Lower lobe of right lung (tissue), 2 donors: ENCODE data around the gene GPR160. TPM values are rescaled to one million over a fixed set of nuclear protein-coding genes. Genes with fewer than 3 reads are reported as not detected.

ENCODE experiments used
- ATAC-seq, 2 donors: fragments of 200-7000 bp; cut with Tn5 transposase; one replicate each; pipeline ENCODE4 v1.9.1; 2020 to 2022; ENCODE audit warnings: mild to moderate bottlenecking in 2 of 2, moderate library complexity in 2 of 2
- DNase-seq: peaks from one replicate; pipeline ENCODE4 v3.0.0-alpha.2; 2020
- H3K27ac ChIP-seq: fragments of 200-600 bp; one replicate; pipeline ENCODE4 v1.8.0; 2022
- H3K27me3 ChIP-seq: fragments of 200-600 bp; one replicate; pipeline ENCODE4 v1.8.0; 2022; ENCODE audit warnings: low read depth
- H3K36me3 ChIP-seq: fragments of 200-600 bp; one replicate; pipeline ENCODE4 v1.8.0; 2022; ENCODE audit warnings: mild to moderate bottlenecking
- H3K4me1 ChIP-seq: fragments of 200-600 bp; one replicate; pipeline ENCODE4 v1.8.0; 2022
- H3K4me3 ChIP-seq: fragments of 200-600 bp; one replicate; pipeline ENCODE4 v1.8.0; 2022; ENCODE audit warnings: mild to moderate bottlenecking
- H3K9me3 ChIP-seq: fragments of 200-600 bp; one replicate; pipeline ENCODE4 v1.8.0; 2022
- intact Hi-C: fragments of 100-400 bp; cut with DNase I; formaldehyde crosslinking; loops from one replicate; pipeline ENCODE4 v1.11.0; 2022
- total RNA-seq: library from RNA; stranded (reverse); fragmentation: NEBNext Ultra II Directional; extraction: Animal tissue kit (Norgen Biotek cat#: 25700); gene quantifications from one replicate; pipeline ENCODE4 v1.2.1, GENCODE V29; 2021
- TF ChIP-seq, protein P1 (sequence below): fragments of 200-600 bp; IDR thresholded peaks from one replicate; pipeline ENCODE4 v1.8.0; 2022; ENCODE audit warnings: antibody characterized with exemption, mild to moderate bottlenecking
- donor health status: DM: no; HTN: yes; CAD: no; lungs with severe emphysema.

Gene GPR160
- total RNA-seq, 1 donor from 2014 or later = 24.4 TPM

DNA sequence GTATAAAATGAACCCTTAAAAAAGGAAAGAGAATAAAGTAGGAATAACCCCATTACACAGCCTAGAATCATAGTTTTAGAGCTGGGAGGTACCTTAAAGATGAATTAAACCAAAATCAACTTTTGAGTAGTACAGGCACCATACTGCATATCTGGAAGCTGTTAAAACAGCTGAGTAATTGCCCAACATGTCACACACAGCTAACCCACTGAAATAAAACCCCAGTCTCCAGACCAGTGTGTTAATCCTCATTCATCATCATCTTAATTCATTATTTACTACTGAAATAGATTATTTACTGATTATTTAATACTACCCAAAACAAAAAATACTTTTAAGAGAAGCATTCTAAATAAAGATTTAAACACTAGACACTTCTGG, 52.8 kb downstream of the GPR160 start:
- no peaks in the 10 kb centered on the region for H3K4me1 ChIP-seq
- H3K27me3 ChIP-seq = no peaks in the 10 kb centered on the region
- no peaks in the 10 kb centered on the region for H3K9me3 ChIP-seq
- peaks cover 71% of the 10 kb centered on the region for H3K36me3 ChIP-seq
- H3K4me3 ChIP-seq = no peak overlapping the region
- DNase-seq (no peak), ATAC-seq (peak in 1 of 2 donors; percentile 37)
- H3K27ac ChIP-seq = no peak overlapping the region
- intact Hi-C loops = no loop called here
- TF ChIP-seq, protein P1, sequence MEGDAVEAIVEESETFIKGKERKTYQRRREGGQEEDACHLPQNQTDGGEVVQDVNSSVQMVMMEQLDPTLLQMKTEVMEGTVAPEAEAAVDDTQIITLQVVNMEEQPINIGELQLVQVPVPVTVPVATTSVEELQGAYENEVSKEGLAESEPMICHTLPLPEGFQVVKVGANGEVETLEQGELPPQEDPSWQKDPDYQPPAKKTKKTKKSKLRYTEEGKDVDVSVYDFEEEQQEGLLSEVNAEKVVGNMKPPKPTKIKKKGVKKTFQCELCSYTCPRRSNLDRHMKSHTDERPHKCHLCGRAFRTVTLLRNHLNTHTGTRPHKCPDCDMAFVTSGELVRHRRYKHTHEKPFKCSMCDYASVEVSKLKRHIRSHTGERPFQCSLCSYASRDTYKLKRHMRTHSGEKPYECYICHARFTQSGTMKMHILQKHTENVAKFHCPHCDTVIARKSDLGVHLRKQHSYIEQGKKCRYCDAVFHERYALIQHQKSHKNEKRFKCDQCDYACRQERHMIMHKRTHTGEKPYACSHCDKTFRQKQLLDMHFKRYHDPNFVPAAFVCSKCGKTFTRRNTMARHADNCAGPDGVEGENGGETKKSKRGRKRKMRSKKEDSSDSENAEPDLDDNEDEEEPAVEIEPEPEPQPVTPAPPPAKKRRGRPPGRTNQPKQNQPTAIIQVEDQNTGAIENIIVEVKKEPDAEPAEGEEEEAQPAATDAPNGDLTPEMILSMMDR = no peak

DNA sequence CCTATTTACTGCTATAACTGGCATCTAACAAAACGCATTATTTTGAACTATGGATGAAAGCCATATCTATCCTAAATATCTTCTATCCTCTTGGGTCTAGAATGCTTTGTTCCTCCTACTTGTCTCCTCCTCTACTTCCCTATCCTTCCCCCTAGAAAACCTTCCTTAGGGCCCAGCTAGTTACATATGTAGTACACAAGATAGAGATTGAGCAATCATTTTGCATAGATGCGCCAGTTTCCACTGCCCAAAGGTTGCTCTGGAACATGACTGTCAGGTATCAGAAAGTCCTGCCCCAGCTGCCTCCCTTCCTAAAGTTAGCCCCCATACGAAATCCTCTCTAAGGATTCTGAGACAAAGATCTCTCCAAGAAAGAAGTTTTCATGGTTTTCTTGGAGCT, 55.1 kb downstream of the GPR160 start:
- intact Hi-C loops = no loop called here
- Histone ChIP-seq H3K4me1 (no peaks in the 10 kb centered on the region), H3K4me3 (no peak overlapping the region), H3K9me3 (no peaks in the 10 kb centered on the region), H3K27me3 (no peaks in the 10 kb centered on the region), H3K36me3 (peaks cover 71% of the 10 kb centered on the region), H3K27ac (no peak overlapping the region)
- ATAC-seq = no peak
- TF ChIP-seq, protein P1 = no peak
- no peak for DNase-seq

DNA sequence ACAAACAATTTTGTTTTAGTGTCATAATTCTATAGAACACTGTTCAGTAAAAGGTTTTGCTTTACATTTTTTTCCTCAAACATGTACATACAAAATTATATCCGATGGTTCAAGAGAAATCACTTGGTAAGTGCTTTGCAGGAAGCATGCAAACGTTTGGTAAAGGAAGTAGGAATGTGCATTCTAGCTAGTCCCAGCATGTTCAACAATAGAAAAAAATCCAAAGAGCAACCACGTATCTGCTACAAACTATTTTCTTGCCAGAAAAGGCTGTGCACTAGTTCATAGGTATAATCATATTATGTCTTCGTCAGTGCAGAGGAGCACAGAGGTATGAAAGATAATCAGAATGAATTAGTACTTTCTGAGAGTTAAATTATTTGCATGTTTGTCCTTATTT, 58.0 kb downstream of the GPR160 start:
- no peak for DNase-seq
- Histone ChIP-seq H3K4me1 (no peaks in the 10 kb centered on the region), H3K27ac (no peak overlapping the region), H3K27me3 (no peaks in the 10 kb centered on the region), H3K36me3 (peaks cover 89% of the 10 kb centered on the region), H3K9me3 (no peaks in the 10 kb centered on the region), H3K4me3 (no peak overlapping the region)
- TF ChIP-seq, protein P1 = no peak
- ATAC-seq = no peak
- intact Hi-C loops = no loop called here

DNA sequence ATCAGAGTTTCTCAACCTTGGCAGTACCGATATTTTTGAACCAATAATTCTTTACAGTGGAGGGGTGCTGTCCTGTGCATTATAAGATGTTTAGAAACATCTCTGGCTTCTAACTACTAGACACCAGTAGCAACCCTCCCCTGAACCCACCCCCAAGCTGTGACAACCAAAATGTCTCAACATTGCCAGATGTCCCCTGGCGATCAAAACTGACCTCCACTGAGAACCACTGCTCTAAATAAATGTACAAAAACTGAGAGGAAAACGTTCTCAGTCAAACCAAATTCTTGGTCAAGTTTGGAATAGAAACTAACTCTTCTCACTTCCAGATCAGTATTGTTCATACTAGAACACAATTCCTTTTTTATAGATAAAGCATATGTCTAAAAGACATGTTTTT, 58.5 kb downstream of the GPR160 start:
- Histone ChIP-seq H3K4me3 (no peak overlapping the region), H3K4me1 (no peaks in the 10 kb centered on the region), H3K9me3 (no peaks in the 10 kb centered on the region), H3K36me3 (peaks cover 95% of the 10 kb centered on the region), H3K27me3 (no peaks in the 10 kb centered on the region), H3K27ac (no peak overlapping the region)
- ATAC-seq (no peak), DNase-seq (no peak)
- TF ChIP-seq, protein P1 = no peak
- intact Hi-C loops = no loop called here

DNA sequence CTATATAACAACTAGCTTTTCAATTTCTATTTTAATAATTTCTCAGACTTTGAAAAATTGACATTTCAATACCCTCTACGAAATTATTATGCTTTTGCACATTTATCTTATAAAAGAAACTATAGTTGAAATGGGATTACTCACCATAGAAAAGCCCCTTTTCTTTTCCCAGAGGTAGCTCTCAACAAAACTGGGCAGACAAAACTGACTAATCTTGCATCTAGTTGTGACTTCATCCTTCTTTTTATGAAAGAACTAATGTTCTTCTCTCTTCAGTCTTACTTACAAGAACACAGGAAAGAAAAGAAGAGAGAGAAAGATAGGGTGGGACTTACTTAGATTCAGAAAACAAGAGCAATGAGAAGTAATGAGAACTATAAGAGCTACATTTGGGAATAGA, 61.0 kb downstream of the GPR160 start:
- TF ChIP-seq, protein P1 = no peak
- Histone ChIP-seq H3K4me3 (no peak overlapping the region), H3K4me1 (no peaks in the 10 kb centered on the region), H3K27ac (no peak overlapping the region), H3K9me3 (no peaks in the 10 kb centered on the region), H3K27me3 (no peaks in the 10 kb centered on the region), H3K36me3 (peaks cover 100% of the 10 kb centered on the region)
- intact Hi-C loops = no loop called here
- no peak for DNase-seq
- no peak for ATAC-seq

DNA sequence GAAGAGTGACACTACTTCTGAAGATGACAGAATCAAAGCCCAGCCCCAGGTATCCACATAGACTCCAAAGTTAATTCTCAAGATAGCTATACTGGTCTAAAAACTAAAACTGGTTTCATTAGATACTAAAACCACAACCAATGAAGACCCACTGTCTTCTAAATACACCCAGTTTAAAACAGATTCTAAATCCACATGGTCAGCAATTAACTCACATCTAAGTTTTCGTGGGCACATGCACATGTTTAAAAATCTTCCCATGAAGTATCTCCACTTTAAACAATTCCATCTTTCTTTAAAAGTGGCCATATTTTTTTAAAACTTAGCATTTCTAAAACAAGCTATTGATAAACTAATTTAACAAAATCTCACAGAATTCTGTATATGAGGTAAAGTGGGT, 63.1 kb downstream of the GPR160 start:
- Histone ChIP-seq H3K36me3 (peaks cover 100% of the 10 kb centered on the region), H3K4me1 (no peaks in the 10 kb centered on the region), H3K9me3 (no peaks in the 10 kb centered on the region), H3K27ac (no peak overlapping the region), H3K27me3 (no peaks in the 10 kb centered on the region), H3K4me3 (no peak overlapping the region)
- no peak for DNase-seq
- TF ChIP-seq, protein P1 = no peak
- ATAC-seq = no peak
- intact Hi-C loops = no loop called here
